GM12865 (cell line): ENCODE results near the gene VGLL4.

Experiments used
- DNase-seq: peaks from one replicate; pipeline ENCODE4 v3.0.0; 2010; ENCODE audit warnings: low read depth
- H3K4me3 ChIP-seq: 2 replicates; pipeline ENCODE4 v1.5.1; 2011; ENCODE audit warnings: mild to moderate bottlenecking, low read depth, low read length, control low read depth
- CTCF ChIP-seq: IDR thresholded peaks from 2 replicates; pipeline ENCODE4 v1.5.1; 2011; ENCODE audit warnings: low read length, control low read depth, low read depth, inconsistent platforms; ENCODE audit not compliant: insufficient read depth; ENCODE audit errors: missing control alignments

VGLL4 gene

GRCh38 chr3:11565932-11566331, 77.8 kb downstream of the VGLL4 start:
- no peak for DNase-seq
- no peak for TF ChIP-seq CTCF
- no peak overlapping the region for H3K4me3 ChIP-seq

GRCh38 chr3:11565492-11565891, 78.2 kb downstream of the VGLL4 start:
- no peak overlapping the region for H3K4me3 ChIP-seq
- DNase-seq: no peak
- no peak for TF ChIP-seq CTCF

- no peak for DNase-seq
- TF ChIP-seq CTCF: no peak
- H3K4me3 ChIP-seq: no peak overlapping the region
Measured at GRCh38 chr3:11565072-11565471, 78.6 kb downstream of the VGLL4 start.

GRCh38 chr3:11564577-11565001, 79.1 kb downstream of the VGLL4 start:
- TF ChIP-seq CTCF: no peak
- DNase-seq: no peak
- no peak overlapping the region for H3K4me3 ChIP-seq

- no peak for TF ChIP-seq CTCF
- no peak overlapping the region for H3K4me3 ChIP-seq
- no peak for DNase-seq
Measured at GRCh38 chr3:11563865-11564185, 79.9 kb downstream of the VGLL4 start.

GRCh38 chr3:11563159-11563864, 80.4 kb downstream of the VGLL4 start:
- no peak for TF ChIP-seq CTCF
- no peak overlapping the region for H3K4me3 ChIP-seq
- DNase-seq: no peak

GRCh38 chr3:11562277-11562881, 81.3 kb downstream of the VGLL4 start:
- TF ChIP-seq CTCF: no peak
- H3K4me3 ChIP-seq: no peak overlapping the region
- no peak for DNase-seq
